Erythroblast (primary cell): ENCODE measurements around the gene KLHL36.
"Not testable (repeated sequence)": the region's sequence is repeated elsewhere in the genome, so short reads cannot be mapped to it uniquely, and the experiment has no call there.

Experiments used
- DNase-seq, 2 experiments: peaks; one replicate each; lab custom pipeline; 2025; lab: John Stamatoyannopoulos, UW
- GATA1 ChIP-seq: IDR thresholded peaks from 2 replicates; pipeline ENCODE4 v1.6.1; 2011; ENCODE audit warnings: low read depth, mild to moderate bottlenecking, control low read depth, low read length, moderate library complexity
- POLR2A ChIP-seq: IDR thresholded peaks from 2 replicates; pipeline ENCODE4 v1.6.1; 2011; ENCODE audit warnings: mild to moderate bottlenecking, low read length

KLHL36 gene

GRCh38 chr16:84609563-84610177 is 38.6 kb upstream of the KLHL36 start:
- DNase-seq: no peak
- TF ChIP-seq POLR2A (no peak), GATA1 (no peak)

DNA sequence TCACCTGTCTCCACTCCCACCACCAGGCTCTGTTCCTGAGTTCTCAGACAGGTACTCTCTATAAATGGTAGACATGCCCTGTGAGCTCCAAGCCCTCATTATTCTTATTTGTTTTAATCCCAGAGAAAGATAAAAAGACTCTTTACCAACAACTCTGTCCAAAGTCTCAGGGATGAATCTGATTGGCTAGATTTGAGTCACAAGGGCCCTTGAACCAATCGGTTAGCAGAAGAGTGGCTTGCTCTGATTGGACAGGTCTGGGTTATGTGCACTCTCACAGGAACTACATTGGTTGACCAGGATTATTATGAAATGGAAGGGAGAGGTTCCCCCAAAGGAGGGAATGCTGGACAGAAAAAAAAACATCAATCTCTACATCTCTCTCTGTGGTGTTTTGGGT is 37.9 kb upstream of the KLHL36 start:
- DNase-seq: peak in 1 of 2 experiments; percentile 7
- TF ChIP-seq GATA1 (no peak), POLR2A (no peak)

DNA sequence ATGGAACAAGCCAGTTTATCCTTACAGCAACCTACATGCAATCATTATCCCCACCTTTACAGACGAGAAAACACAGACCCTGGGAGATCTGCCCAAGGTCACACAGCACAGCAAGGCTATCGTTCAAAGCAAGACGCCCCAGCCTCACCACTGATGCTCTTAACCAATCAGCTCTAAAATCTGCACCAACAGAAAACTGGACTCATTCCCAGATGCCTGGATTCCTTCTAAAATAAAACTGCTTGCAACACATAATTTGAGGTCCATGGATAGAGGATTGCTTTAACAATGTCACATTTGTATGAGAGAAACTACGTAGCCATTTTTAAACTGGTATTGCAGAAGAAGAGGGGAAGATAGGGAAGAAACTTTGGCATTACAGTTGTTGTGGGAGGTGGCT is 37.3 kb upstream of the KLHL36 start:
- TF ChIP-seq GATA1 (no peak), POLR2A (no peak)
- no peak for DNase-seq

- TF ChIP-seq POLR2A (no peak), GATA1 (no peak)
- no peak for DNase-seq
Observed at GRCh38 chr16:84612686-84613085, 35.6 kb upstream of the KLHL36 start.

DNA sequence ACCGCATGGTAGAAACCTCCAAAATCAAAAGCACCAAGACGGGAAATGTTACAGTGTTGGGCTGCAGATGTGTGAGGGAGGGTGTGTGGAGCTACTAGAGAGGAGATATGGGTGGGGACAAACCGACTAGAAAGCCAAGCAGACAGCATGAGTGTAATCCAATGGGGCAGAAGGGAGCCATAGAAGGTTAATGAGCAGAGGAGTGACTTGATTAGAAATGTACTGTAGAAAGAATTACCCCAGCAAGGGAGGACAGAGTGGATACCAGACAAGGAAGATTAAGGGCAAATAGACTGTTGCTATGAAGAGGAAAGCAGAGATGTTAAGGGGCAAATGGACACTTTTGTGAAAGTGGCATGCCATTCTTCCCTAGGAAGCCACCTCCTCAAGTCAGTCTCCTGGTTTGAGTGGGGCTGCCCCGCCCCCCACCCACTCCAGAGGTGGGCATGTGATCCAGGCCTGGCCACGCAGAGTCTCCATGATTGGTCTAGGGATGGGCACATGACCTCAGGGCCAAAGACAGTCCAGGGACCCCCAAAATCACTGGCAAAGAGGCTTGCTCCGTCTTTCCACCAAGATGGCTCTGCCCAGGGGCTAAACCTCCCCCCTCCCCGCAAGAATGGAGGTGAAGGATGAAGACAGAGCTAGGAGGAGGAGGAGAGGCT is 34.8 kb upstream of the KLHL36 start:
- no peak for DNase-seq
- TF ChIP-seq POLR2A (no peak), GATA1 (no peak)

DNA sequence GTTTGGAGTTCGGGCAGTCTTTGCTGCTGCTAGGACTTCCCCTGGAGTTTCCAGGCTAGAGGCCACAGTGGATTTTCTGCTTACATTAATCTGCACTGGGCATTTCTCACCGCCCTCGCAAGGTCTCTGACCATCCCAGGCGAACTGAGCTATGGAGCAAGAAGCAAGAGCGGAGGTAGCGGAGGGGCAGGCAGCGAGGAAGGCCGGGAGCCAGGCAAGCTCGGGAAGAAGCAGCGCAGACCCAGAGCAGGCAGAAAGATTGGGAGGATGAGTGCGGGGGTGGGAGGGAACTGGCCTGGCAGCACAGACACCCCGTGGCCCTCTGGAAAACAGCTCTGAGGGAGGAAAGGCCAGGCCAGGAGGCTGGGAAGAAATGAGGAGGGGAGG is 34.2 kb upstream of the KLHL36 start:
- no peak for TF ChIP-seq POLR2A
- no peak for TF ChIP-seq GATA1
- no peak for DNase-seq

DNA sequence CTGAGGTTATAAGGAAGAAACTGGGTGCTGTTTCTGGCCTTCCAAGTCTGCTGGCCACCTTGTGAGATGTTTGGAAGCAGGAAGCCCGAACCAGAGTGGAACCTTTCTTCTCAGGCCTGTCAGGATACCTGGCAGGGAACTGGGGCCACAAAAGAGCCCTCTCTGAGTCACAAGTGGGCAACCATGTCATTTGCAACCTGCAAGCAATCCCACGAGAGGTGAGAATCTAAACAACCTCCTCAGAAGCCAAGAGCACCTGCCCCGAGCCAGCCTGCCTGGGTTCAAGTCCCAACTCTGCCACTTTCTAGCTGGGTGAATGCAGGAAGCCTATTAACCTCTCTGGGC is 33.7 kb upstream of the KLHL36 start:
- no peak for DNase-seq
- TF ChIP-seq GATA1 (no peak), POLR2A (no peak)

GRCh38 chr16:84614968-84615813 is 33.1 kb upstream of the KLHL36 start:
- DNase-seq: no peak
- no peak for TF ChIP-seq GATA1
- TF ChIP-seq POLR2A: no peak

- no peak for DNase-seq
- no peak for TF ChIP-seq GATA1
- TF ChIP-seq POLR2A: no peak
Observed at GRCh38 chr16:84616515-84616914, 31.8 kb upstream of the KLHL36 start.

DNA sequence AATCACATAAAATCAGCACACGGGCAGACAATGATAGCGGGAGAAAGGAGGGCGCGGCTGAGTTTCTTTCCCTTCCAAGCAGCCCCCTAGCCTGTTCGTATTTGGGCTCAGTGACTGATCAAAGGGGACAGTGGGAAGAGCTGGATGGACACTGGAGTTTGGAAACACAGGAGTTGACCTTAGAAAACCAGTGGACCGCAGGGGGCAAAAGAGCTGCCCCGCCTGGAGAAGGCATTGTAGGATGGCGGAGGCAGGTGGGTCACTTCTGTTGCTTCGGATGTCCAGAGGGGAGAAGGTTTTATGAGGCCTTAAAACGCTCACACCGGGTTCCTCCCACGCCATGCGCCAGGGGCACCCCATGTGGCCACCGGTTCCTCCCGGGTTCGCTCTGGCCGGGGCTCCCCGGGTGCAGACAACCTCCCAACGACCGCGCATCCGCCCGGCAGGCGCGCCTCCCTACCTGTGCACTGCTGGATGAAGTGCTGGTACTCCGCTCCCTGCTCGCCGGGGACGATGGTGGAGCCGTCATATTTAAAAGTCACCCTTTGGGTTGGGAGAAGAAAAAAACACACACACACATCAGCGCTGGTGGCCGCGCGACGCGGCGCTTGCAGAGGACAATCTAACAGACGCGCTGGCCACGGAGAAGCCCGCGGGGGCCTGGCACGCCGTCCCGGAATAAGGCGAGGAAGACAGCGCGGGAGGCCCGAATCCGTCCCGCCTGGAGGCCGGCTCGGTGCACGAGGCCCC is 31.1 kb upstream of the KLHL36 start:
- TF ChIP-seq GATA1 (no peak), POLR2A (no peak)
- DNase-seq: no peak

DNA sequence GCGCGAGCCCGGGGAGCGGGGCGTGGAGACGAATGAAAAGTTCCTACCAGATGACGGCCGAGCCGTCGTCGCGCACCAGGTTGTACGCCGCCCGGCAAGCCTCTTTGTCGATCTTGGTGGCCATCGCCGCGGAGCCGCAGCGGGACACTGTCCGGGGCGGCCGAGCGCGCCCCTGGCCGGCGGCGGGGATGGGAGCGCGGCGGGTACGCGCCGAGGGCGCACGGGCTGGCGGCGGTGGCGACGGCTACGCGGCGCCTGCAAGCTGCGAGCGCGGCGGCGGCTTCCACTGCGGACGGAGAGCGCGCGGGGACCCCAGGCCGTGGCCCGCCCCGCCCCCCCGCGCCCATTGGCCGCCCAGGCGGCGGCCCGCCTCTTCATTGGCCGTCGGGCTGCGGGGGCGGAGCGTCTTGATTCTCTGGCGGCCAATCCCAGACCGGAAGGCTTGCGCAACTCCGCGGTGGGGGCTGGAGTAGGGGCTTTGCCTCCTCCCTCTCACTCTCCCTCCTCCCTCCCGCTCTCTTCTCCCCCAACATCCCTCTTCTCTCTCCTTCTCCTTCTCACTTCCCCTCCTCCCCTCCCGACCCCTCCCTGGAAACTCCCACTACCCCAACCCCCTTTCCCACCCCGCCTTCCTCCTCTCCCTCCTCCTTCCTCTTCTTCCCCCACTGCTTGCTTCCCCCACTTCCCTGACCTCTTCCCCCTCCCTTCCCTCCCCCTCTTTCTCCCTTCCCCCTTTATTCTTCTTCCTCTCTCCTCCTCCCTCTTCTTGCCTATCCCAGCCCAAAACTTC is 30.3 kb upstream of the KLHL36 start, which contains the start of gene COTL1:
Gene COTL1 (minus strand): TSS at position 288 of the 790 bp plus-strand sequence. CDS start 164 bp downstream, at position 124.
- peak; percentile 79 to 85 for DNase-seq
- TF ChIP-seq GATA1 (no peak), POLR2A (no peak)

- no peak for DNase-seq
- TF ChIP-seq POLR2A: no peak
- TF ChIP-seq GATA1: no peak
Observed at GRCh38 chr16:84618581-84619460, 29.5 kb upstream of the KLHL36 start.

GRCh38 chr16:84620913-84621312 is 27.4 kb upstream of the KLHL36 start:
- DNase-seq: not testable (repeated sequence)
